ENCODE results near the gene STX5. TPM values are rescaled to one million over a fixed set of nuclear protein-coding genes. Genes with fewer than 3 reads are reported as not detected.

Gene STX5
- total and polyA plus RNA-seq, 9 of the 15 experiments (the other 6 are each of a cell fraction or from before 2014, with no cell fraction given): 2.8 to 28.6 (median 23.7) TPM

DNA sequence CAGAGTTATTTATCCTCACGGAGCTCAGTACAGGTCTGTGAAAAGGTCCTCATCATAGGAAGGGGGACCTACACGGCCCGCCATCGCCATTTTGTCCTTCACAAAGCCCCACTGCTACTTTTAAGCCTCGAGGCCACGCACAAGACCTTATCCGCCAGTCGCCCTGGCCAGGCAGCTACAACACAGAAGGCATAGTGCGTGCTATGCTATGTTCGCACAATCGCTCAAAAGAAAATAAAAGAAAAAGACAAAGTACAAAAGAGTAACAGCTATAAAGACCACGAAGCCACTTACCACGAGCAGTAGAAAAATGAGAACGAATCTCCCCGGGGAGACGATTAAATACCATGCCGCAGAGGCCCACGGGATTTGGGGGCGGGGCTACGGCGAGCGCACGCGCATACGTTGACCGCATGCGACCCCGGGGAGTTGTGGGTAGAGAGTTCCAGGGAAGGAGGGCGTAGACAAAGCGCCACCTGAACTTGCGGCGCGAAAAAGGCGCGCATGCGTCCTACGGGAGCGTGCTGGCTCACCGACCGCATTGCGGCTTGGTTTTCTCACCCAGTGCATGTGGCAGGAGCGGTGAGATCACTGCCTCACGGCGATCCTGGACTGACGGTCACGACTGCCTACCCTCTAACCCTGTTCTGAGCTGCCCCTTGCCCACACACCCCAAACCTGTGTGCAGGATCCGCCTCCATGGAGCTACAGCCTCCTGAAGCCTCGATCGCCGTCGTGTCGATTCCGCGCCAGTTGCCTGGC lies 23.9 kb upstream of the STX5 start (continued):
- TF ChIP-seq, protein P1, sequence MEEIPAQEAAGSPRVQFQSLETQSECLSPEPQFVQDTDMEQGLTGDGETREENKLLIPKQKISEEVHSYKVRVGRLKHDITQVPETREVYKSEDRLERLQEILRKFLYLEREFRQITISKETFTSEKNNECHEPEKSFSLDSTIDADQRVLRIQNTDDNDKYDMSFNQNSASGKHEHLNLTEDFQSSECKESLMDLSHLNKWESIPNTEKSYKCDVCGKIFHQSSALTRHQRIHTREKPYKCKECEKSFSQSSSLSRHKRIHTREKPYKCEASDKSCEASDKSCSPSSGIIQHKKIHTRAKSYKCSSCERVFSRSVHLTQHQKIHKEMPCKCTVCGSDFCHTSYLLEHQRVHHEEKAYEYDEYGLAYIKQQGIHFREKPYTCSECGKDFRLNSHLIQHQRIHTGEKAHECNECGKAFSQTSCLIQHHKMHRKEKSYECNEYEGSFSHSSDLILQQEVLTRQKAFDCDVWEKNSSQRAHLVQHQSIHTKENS (CRISPR knock-in tag; IDR thresholded peaks at IDR 0.05): 0 out of 2 replicates have a peak, but pooled peaks have one; percentile 39
- TF ChIP-seq ZNF668 (CRISPR knock-in tag; IDR thresholded peaks at IDR 0.05) (no peak), ARHGAP35 (IDR thresholded peaks at IDR 0.05; ENCODE audit: partially characterized antibody) (no peak), ZNF436 (CRISPR knock-in tag; IDR thresholded peaks at IDR 0.05) (peak; percentile 62; the same call in 1 of the 2 replicates), EP300 (IDR thresholded peaks at IDR 0.05; ENCODE audit: low read length) (peak; percentile 38; the same call in 1 of the 2 replicates), PYGO2 (tag; IDR thresholded peaks at IDR 0.05) (no peak), ZNF140 (CRISPR knock-in tag; IDR thresholded peaks at IDR 0.05) (no peak), TCF3 (CRISPR knock-in tag; IDR thresholded peaks at IDR 0.05) (peak; percentile 55), ZNF232 (CRISPR knock-in tag; IDR thresholded peaks at IDR 0.05) (0 out of 2 replicates have a peak, but pooled peaks have one; percentile 80), CBFA2T2 (conservative IDR thresholded peaks at IDR 0.05) (no peak), HNRNPUL1 (IDR thresholded peaks at IDR 0.05; ENCODE audit: low read length) (peak; percentile 79; the same call in 1 of the 2 replicates), ZNF282 (CRISPR knock-in tag; IDR thresholded peaks at IDR 0.05) (no peak), TFAM (CRISPR knock-in tag; conservative IDR thresholded peaks at IDR 0.05) (no peak), ESRRA (IDR thresholded peaks at IDR 0.05; ENCODE audit: borderline replicate concordance, low read depth) (peak; percentile 95), BRD9 (IDR thresholded peaks at IDR 0.05; ENCODE audit: low read depth, partially characterized antibody) (peak; percentile 75), ZNF561 (CRISPR knock-in tag; conservative IDR thresholded peaks at IDR 0.05) (no peak), HOXB6 (CRISPR knock-in tag; IDR thresholded peaks at IDR 0.05; ENCODE audit: borderline replicate concordance) (peak; percentile 13; the same call in 1 of the 2 replicates)
- TF ChIP-seq, protein P2, sequence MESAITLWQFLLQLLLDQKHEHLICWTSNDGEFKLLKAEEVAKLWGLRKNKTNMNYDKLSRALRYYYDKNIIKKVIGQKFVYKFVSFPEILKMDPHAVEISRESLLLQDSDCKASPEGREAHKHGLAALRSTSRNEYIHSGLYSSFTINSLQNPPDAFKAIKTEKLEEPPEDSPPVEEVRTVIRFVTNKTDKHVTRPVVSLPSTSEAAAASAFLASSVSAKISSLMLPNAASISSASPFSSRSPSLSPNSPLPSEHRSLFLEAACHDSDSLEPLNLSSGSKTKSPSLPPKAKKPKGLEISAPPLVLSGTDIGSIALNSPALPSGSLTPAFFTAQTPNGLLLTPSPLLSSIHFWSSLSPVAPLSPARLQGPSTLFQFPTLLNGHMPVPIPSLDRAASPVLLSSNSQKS (CRISPR knock-in tag; IDR thresholded peaks at IDR 0.05): no peak
- TF ChIP-seq, protein P3, sequence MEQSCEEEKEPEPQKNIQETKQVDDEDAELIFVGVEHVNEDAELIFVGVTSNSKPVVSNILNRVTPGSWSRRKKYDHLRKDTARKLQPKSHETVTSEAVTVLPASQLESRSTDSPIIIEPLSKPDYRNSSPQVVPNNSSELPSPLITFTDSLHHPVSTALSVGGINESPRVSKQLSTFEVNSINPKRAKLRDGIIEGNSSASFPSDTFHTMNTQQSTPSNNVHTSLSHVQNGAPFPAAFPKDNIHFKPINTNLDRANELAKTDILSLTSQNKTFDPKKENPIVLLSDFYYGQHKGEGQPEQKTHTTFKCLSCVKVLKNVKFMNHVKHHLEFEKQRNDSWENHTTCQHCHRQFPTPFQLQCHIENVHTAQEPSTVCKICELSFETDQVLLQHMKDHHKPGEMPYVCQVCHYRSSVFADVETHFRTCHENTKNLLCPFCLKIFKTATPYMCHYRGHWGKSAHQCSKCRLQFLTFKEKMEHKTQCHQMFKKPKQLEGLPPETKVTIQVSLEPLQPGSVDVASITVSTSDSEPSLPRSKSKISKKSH (CRISPR knock-in tag; IDR thresholded peaks at IDR 0.05): no peak
- TF ChIP-seq, protein P4, sequence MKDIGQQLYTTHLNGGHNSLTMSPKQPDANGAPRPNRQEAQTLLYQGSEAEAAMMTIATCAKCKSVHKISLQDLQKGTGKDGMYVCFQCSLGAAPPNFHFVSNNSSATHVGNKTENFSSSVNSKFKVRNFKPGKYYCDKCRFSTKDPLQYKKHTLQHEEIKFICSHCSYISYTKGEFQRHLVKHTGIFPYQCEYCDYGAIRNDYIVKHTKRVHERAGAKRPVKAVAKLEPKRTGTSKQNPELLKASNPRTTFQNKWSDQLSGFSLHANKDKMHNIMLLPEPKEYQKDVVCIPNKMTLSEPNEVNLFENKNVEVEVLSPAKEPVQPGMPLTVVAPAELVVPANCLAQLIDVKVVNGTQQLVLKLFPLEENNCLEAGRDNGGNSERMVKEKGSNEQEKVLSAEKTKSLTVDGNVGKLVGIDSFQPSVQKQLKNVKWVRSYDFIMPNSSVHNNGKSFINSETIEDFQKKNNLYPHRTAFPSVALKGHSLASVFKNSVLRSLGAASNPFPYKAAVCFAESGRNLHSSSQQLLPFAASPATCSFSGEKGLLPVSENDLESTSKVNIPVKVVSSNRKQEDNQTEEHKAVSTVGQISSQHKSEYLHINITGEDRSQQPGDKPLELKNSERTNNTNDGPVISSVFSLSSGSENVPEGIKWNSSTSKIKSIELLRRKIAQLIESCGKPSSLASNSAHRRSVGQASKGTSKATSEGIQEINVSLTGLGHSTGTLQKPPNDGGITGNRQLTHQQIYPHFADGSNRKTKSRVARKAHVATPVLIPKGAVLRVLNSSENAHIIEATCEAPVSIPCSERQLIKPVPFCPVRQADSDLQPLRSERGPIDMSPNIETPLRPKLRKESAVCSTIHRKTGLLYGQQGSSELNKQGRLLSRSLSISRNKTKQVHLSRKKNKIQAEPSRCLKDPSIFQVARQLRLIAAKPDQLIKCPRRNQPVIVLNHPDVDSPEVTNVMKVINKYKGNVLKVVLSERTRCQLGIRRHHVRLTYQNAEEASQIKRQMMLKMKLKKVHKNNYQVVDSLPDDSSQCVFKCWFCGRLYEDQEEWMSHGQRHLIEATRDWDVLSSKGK (CRISPR knock-in tag; IDR thresholded peaks at IDR 0.05): no peak
- TF ChIP-seq, protein P5, sequence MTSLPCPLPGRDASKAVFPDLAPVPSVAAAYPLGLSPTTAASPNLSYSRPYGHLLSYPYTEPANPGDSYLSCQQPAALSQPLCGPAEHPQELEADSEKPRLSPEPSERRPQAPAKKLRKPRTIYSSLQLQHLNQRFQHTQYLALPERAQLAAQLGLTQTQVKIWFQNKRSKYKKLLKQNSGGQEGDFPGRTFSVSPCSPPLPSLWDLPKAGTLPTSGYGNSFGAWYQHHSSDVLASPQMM (CRISPR knock-in tag; IDR thresholded peaks at IDR 0.05): peak; percentile 9; the same call in 1 of the 2 replicates

Data from K562 (cell line).